KMS-11 (cell line): ENCODE results near the gene SLC38A9.

ENCODE experiments used
- H2AFZ ChIP-seq: fragments of 200-600 bp; sonication (generic); 2 replicates; pipeline ENCODE4 v1.6.1; 2016; ENCODE audit warnings: antibody characterized with exemption, mixed run types, low read depth
- H3K27ac ChIP-seq: fragments of 200-600 bp; sonication (generic); 2 replicates; pipeline ENCODE4 v1.6.1; 2016; ENCODE audit warnings: mild to moderate bottlenecking, mixed run types
- H3K27me3 ChIP-seq: fragments of 200-600 bp; sonication (generic); 2 replicates; pipeline ENCODE4 v1.6.1; 2017; ENCODE audit warnings: mild to moderate bottlenecking, low read depth, mixed run types, moderate library complexity; ENCODE audit not compliant: insufficient read depth
- H3K36me3 ChIP-seq: fragments of 200-600 bp; sonication (generic); 2 replicates; pipeline ENCODE4 v1.6.1; 2017; ENCODE audit warnings: mild to moderate bottlenecking, mixed run types; ENCODE audit not compliant: insufficient read depth
- H3K4me1 ChIP-seq: fragments of 200-600 bp; sonication (generic); 2 replicates; pipeline ENCODE4 v1.6.1; 2016; ENCODE audit warnings: mild to moderate bottlenecking, low read depth, mixed run types; ENCODE audit not compliant: poor library complexity, severe bottlenecking
- H3K4me2 ChIP-seq: fragments of 200-600 bp; sonication (generic); 2 replicates; pipeline ENCODE4 v1.7.0; 2016; ENCODE audit warnings: mild to moderate bottlenecking, mixed run types
- H3K4me3 ChIP-seq: fragments of 200-600 bp; sonication (generic); IDR thresholded peaks from 2 replicates; pipeline ENCODE4 v1.6.1; 2017; ENCODE audit warnings: low read depth, low read length, mixed read lengths; ENCODE audit not compliant: insufficient read depth
- H3K79me2 ChIP-seq: fragments of 200-600 bp; sonication (generic); 2 replicates; pipeline ENCODE4 v1.6.1; 2016; ENCODE audit warnings: low read depth, mixed run types; ENCODE audit not compliant: insufficient read depth
- H3K9ac ChIP-seq: fragments of 200-600 bp; sonication (generic); 2 replicates; pipeline ENCODE4 v1.6.1; 2016; ENCODE audit warnings: mild to moderate bottlenecking, mixed run types
- H4K20me1 ChIP-seq: fragments of 200-600 bp; sonication (generic); 2 replicates; pipeline ENCODE4 v1.6.1; 2016; ENCODE audit warnings: mild to moderate bottlenecking, mixed run types; ENCODE audit not compliant: insufficient read depth
- CTCF ChIP-seq: fragments of 200-600 bp; sonication (generic); conservative IDR thresholded peaks from 2 replicates; pipeline ENCODE4 v1.6.1; 2017; ENCODE audit warnings: low read depth, mild to moderate bottlenecking, antibody characterized with exemption, low read length, moderate library complexity, mixed read lengths

Gene SLC38A9

GRCh38 chr5:55600497-55601203 lies 111.5 kb downstream of the SLC38A9 start:
- H3K4me3 ChIP-seq, result no peak overlapping the region
- H3K4me1 ChIP-seq, result no peaks in the 10 kb centered on the region
- no peak overlapping the region for H2AFZ ChIP-seq
- no peaks in the 10 kb centered on the region for H4K20me1 ChIP-seq
- H3K4me2 ChIP-seq, result no peak overlapping the region
- no peak overlapping the region for H3K27ac ChIP-seq
- H3K36me3 ChIP-seq, result no peaks in the 10 kb centered on the region
- H3K9ac ChIP-seq, result no peak overlapping the region
- TF ChIP-seq CTCF, result no peak
- H3K27me3 ChIP-seq, result no peaks in the 10 kb centered on the region
- H3K79me2 ChIP-seq, result no peaks in the 10 kb centered on the region

GRCh38 chr5:55600086-55600485 lies 112.0 kb downstream of the SLC38A9 start:
- Histone ChIP-seq H3K27me3 (no peaks in the 10 kb centered on the region), H3K79me2 (no peaks in the 10 kb centered on the region), H3K9ac (no peak overlapping the region), H3K4me1 (no peaks in the 10 kb centered on the region), H3K27ac (no peak overlapping the region), H3K4me2 (no peak overlapping the region), H3K4me3 (no peak overlapping the region), H2AFZ (no peak overlapping the region), H4K20me1 (no peaks in the 10 kb centered on the region), H3K36me3 (no peaks in the 10 kb centered on the region)
- TF ChIP-seq CTCF, result no peak

- no peaks in the 10 kb centered on the region for H3K4me1 ChIP-seq
- no peaks in the 10 kb centered on the region for H3K27me3 ChIP-seq
- no peaks in the 10 kb centered on the region for H3K36me3 ChIP-seq
- H3K9ac ChIP-seq, result no peak overlapping the region
- no peaks in the 10 kb centered on the region for H3K79me2 ChIP-seq
- no peaks in the 10 kb centered on the region for H4K20me1 ChIP-seq
- no peak overlapping the region for H3K4me2 ChIP-seq
- no peak overlapping the region for H2AFZ ChIP-seq
- no peak overlapping the region for H3K27ac ChIP-seq
- H3K4me3 ChIP-seq, result no peak overlapping the region
- TF ChIP-seq CTCF, result no peak
These were observed 112.7 kb downstream of the SLC38A9 start for GRCh38 chr5:55599148-55600050.

- no peaks in the 10 kb centered on the region for H3K36me3 ChIP-seq
- no peaks in the 10 kb centered on the region for H3K27me3 ChIP-seq
- no peaks in the 10 kb centered on the region for H3K4me1 ChIP-seq
- no peaks in the 10 kb centered on the region for H4K20me1 ChIP-seq
- no peak overlapping the region for H3K9ac ChIP-seq
- H3K79me2 ChIP-seq, result no peaks in the 10 kb centered on the region
- H3K4me3 ChIP-seq, result no peak overlapping the region
- H2AFZ ChIP-seq, result no peak overlapping the region
- H3K27ac ChIP-seq, result no peak overlapping the region
- TF ChIP-seq CTCF, result no peak
- no peak overlapping the region for H3K4me2 ChIP-seq
These were observed 114.8 kb downstream of the SLC38A9 start for GRCh38 chr5:55597014-55597981.
